ENCODE data around the gene SLC5A2. TPM values are rescaled to one million over a fixed set of nuclear protein-coding genes. Genes with fewer than 3 reads are reported as not detected.

The SLC5A2 gene
- total RNA-seq, 1 donor from 2014 or later, result 0.04 TPM

DNA sequence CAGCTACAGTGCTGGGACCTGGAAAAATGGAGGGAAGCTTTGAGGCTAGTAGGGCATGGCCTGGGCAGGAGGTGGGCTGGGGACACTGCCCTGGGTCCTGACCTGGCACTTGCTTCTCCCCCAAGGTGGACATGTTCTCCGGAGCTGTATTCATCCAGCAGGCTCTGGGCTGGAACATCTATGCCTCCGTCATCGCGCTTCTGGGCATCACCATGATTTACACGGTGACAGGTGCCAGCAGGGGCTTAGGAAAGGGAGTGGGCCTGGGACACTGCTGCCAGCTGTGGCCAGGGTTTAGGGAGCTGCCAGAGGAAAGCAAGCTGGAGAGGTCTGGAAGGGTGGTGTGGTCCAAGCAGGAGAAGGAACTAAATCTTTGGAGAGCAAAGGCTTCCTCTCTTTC lies 3.1 kb downstream of the SLC5A2 start:
- Histone ChIP-seq H3K36me3 (ENCODE audit: control insufficient read depth, insufficient read depth, low read length) (no peaks in the 10 kb centered on the region), H3K27me3 (ENCODE audit: control insufficient read depth, insufficient read depth, low read length) (peaks cover 41% of the 10 kb centered on the region), H3K4me3 (ENCODE audit: low read depth, low read length) (no peak overlapping the region)
- no peak for DNase-seq (ENCODE audit: low read depth)
- TF ChIP-seq, protein P1, sequence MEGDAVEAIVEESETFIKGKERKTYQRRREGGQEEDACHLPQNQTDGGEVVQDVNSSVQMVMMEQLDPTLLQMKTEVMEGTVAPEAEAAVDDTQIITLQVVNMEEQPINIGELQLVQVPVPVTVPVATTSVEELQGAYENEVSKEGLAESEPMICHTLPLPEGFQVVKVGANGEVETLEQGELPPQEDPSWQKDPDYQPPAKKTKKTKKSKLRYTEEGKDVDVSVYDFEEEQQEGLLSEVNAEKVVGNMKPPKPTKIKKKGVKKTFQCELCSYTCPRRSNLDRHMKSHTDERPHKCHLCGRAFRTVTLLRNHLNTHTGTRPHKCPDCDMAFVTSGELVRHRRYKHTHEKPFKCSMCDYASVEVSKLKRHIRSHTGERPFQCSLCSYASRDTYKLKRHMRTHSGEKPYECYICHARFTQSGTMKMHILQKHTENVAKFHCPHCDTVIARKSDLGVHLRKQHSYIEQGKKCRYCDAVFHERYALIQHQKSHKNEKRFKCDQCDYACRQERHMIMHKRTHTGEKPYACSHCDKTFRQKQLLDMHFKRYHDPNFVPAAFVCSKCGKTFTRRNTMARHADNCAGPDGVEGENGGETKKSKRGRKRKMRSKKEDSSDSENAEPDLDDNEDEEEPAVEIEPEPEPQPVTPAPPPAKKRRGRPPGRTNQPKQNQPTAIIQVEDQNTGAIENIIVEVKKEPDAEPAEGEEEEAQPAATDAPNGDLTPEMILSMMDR (IDR thresholded peaks at IDR 0.05; ENCODE audit: insufficient read depth, low read length, poor library complexity, severe bottlenecking), result no peak

DNA sequence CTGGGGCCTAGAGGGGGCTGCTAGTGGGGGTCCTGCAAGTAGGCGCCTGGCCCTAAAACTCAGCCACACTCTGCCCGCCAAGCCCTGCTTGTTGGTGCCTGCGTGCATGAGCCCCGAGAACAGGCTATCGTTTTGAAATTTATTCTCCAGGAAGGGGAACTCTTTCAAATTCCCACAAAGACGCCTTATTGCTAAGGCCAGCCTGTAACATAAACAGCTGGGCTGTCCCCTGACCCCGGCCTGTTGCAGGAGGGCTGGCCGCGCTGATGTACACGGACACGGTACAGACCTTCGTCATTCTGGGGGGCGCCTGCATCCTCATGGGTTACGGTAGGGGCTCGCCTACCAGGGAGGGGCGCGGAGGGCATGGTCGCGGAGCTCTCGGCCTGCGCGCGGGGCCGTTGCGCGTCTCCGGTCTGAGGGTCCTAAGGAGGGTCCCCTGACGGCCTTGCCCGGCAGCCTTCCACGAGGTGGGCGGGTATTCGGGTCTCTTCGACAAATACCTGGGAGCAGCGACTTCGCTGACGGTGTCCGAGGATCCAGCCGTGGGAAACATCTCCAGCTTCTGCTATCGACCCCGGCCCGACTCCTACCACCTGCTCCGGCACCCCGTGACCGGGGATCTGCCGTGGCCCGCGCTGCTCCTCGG lies 4.3 kb downstream of the SLC5A2 start:
- Histone ChIP-seq H3K4me3 (ENCODE audit: low read depth, low read length) (peak overlapping the region; percentile 38), H3K27me3 (ENCODE audit: control insufficient read depth, insufficient read depth, low read length) (peaks cover 38% of the 10 kb centered on the region), H3K36me3 (ENCODE audit: control insufficient read depth, insufficient read depth, low read length) (no peaks in the 10 kb centered on the region)
- TF ChIP-seq, protein P1 (IDR thresholded peaks at IDR 0.05; ENCODE audit: insufficient read depth, low read length, poor library complexity, severe bottlenecking), result no peak
- no peak for DNase-seq (ENCODE audit: low read depth)

DNA sequence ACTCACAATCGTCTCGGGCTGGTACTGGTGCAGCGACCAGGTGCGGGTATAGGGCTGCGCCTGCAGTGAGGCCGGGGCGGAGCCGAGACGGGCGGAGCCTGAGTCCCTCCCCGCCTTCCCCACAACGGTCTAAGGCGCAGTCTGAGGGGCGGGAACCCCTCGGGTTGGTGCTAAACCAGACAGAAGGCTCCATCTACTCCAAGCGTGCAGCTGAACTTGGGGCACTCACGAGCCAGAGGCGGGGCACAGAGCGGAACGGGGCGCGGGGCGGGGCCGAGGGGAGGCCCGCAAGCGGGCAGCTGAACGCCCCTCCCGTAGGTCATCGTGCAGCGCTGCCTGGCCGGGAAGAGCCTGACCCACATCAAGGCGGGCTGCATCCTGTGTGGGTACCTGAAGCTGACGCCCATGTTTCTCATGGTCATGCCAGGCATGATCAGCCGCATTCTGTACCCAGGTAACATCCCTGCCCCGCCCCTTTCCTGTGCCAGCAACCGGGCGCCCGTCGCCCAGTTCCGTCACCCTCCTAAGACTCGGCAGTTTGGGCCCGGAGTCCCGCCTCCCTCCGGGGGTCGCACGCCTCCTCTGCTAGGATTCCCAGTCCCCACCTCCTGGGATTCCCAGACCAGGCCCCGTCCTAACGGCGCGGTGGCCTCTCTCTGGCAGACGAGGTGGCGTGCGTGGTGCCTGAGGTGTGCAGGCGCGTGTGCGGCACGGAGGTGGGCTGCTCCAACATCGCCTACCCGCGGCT lies 5.0 kb downstream of the SLC5A2 start:
- Histone ChIP-seq H3K4me3 (ENCODE audit: low read depth, low read length) (peak overlapping the region; percentile 38), H3K36me3 (ENCODE audit: control insufficient read depth, insufficient read depth, low read length) (peaks cover 1% of the 10 kb centered on the region), H3K27me3 (ENCODE audit: control insufficient read depth, insufficient read depth, low read length) (peaks cover 36% of the 10 kb centered on the region)
- no peak for DNase-seq (ENCODE audit: low read depth)
- TF ChIP-seq, protein P1 (IDR thresholded peaks at IDR 0.05; ENCODE audit: insufficient read depth, low read length, poor library complexity, severe bottlenecking), result no peak

DNA sequence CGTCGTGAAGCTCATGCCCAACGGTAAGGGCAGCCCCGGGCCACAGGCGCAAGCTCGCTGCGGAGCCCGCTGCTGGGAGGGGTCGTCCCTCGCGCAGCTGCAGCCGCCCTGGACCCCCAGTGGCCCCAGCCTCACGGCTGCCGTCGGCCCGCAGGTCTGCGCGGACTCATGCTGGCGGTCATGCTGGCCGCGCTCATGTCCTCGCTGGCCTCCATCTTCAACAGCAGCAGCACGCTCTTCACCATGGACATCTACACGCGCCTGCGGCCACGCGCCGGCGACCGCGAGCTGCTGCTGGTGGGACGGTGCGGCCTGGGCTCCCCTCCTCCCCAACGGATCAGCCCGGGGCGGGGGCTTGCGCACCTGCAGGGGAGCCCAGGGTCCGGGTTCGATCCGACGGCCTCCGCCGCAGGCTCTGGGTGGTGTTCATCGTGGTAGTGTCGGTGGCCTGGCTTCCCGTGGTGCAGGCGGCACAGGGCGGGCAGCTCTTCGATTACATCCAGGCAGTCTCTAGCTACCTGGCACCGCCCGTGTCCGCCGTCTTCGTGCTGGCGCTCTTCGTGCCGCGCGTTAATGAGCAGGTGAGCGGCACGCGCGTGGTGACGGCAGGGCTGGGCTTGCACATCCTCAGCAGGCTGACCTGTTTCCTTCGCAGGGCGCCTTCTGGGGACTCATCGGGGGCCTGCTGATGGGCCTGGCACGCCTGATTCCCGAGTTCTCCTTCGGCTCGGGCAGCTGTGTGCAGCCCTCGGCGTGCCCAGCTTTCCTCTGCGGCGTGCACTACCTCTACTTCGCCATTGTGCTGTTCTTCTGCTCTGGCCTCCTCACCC lies 5.8 kb downstream of the SLC5A2 start:
- peaks cover 34% of the 10 kb centered on the region for H3K27me3 ChIP-seq (ENCODE audit: control insufficient read depth, insufficient read depth, low read length)
- DNase-seq (ENCODE audit: low read depth), result no peak
- peaks cover 1% of the 10 kb centered on the region for H3K36me3 ChIP-seq (ENCODE audit: control insufficient read depth, insufficient read depth, low read length)
- peak overlapping the region; percentile 38 for H3K4me3 ChIP-seq (ENCODE audit: low read depth, low read length)
- TF ChIP-seq, protein P1 (IDR thresholded peaks at IDR 0.05; ENCODE audit: insufficient read depth, low read length, poor library complexity, severe bottlenecking), result no peak

DNA sequence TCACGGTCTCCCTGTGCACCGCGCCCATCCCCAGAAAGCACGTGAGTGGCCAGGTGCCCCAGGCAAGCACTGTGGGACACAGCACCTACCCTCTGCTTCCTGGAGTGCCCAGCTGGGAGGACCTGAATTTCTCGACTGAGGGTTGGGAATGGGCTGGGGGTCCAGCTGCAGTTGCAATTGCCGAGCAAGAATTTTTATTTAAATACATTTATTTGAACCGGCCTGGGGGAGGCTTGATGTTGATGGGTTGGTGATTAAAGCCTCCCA lies 6.3 kb downstream of the SLC5A2 start:
- TF ChIP-seq, protein P1 (IDR thresholded peaks at IDR 0.05; ENCODE audit: insufficient read depth, low read length, poor library complexity, severe bottlenecking), result no peak

More for the DNA sequence above, 6.3 kb downstream of the SLC5A2 start:
- peaks cover 1% of the 10 kb centered on the region for H3K36me3 ChIP-seq (ENCODE audit: control insufficient read depth, insufficient read depth, low read length)
- no peak for DNase-seq (ENCODE audit: low read depth)
- no peak overlapping the region for H3K4me3 ChIP-seq (ENCODE audit: low read depth, low read length)
- H3K27me3 ChIP-seq (ENCODE audit: control insufficient read depth, insufficient read depth, low read length), result peaks cover 34% of the 10 kb centered on the region
